GM21717 (cell line): ENCODE data around the gene WASF2.
"Not testable (repeated sequence)": the region's sequence is repeated elsewhere in the genome, so short reads cannot be mapped to it uniquely, and the experiment has no call there.

Experiments
- ATAC-seq: cut with Tn5 transposase; IDR thresholded peaks from one replicate; pipeline ENCODE4 v1.9.1; 2021; ENCODE audit warnings: mild to moderate bottlenecking, moderate library complexity; ENCODE audit not compliant: unreplicated experiment

WASF2 gene

GRCh38 chr1:27427816-27428315 lies 62.1 kb downstream of the WASF2 start:
- ATAC-seq = no peak

GRCh38 chr1:27427329-27427728 lies 62.6 kb downstream of the WASF2 start:
- ATAC-seq = no peak

GRCh38 chr1:27423709-27424108 lies 66.3 kb downstream of the WASF2 start:
- ATAC-seq = no peak

GRCh38 chr1:27418326-27419185 lies 71.4 kb downstream of the WASF2 start:
- no peak for ATAC-seq

- no peak for ATAC-seq
Observed at GRCh38 chr1:27417713-27418112, 72.3 kb downstream of the WASF2 start.

GRCh38 chr1:27416387-27417111 lies 73.4 kb downstream of the WASF2 start:
- ATAC-seq = no peak

- no peak for ATAC-seq
Observed at GRCh38 chr1:27414091-27414490, 75.9 kb downstream of the WASF2 start.

GRCh38 chr1:27413004-27413403 lies 77.0 kb downstream of the WASF2 start:
- ATAC-seq = no peak

- no peak for ATAC-seq
Observed at GRCh38 chr1:27412502-27412901, 77.5 kb downstream of the WASF2 start.

GRCh38 chr1:27410709-27411108 lies 79.3 kb downstream of the WASF2 start:
- no peak for ATAC-seq

GRCh38 chr1:27409669-27410068 lies 80.3 kb downstream of the WASF2 start:
- no peak for ATAC-seq

GRCh38 chr1:27408151-27408550 lies 81.8 kb downstream of the WASF2 start:
- ATAC-seq = no peak

GRCh38 chr1:27406791-27407190 lies 83.2 kb downstream of the WASF2 start:
- not testable (repeated sequence) for ATAC-seq

GRCh38 chr1:27406362-27406680 lies 83.6 kb downstream of the WASF2 start:
- ATAC-seq = no peak

- ATAC-seq = not testable (repeated sequence)
Observed at GRCh38 chr1:27405598-27406361, 84.2 kb downstream of the WASF2 start.

- no peak for ATAC-seq
Observed at GRCh38 chr1:27405074-27405473, 84.9 kb downstream of the WASF2 start.

- ATAC-seq = no peak
Observed at GRCh38 chr1:27403931-27404330, 86.0 kb downstream of the WASF2 start.

- no peak for ATAC-seq
Observed at GRCh38 chr1:27403065-27403726, 86.8 kb downstream of the WASF2 start.

- ATAC-seq = no peak
Observed at GRCh38 chr1:27402349-27402754, 87.6 kb downstream of the WASF2 start.

GRCh38 chr1:27400963-27401341 lies 89.0 kb downstream of the WASF2 start:
- ATAC-seq = no peak
